Endothelial cell of umbilical vein (primary cell): Measurements from ENCODE around the gene ABCA3.

ENCODE experiments used
- CTCF ChIP-seq, 2 donors: IDR thresholded peaks; 1 replicate in 1 of 2; 2 replicates in 1 of 2; pipeline ENCODE4 v1.5.1; 2011; ENCODE audit warnings: low read length in 2 of 2, mild to moderate bottlenecking in 2 of 2, moderate library complexity in 2 of 2, control low read depth in 1 of 2, inconsistent platforms in 1 of 2, low read depth in 1 of 2; ENCODE audit not compliant: insufficient read depth in 1 of 2; ENCODE audit errors: extremely low read depth in 1 of 2
- FOS ChIP-seq: IDR thresholded peaks from 2 replicates; pipeline ENCODE4 v1.6.1; 2011; ENCODE audit warnings: mild to moderate bottlenecking, low read length, moderate library complexity, borderline replicate concordance; ENCODE audit not compliant: insufficient read depth
- MAX ChIP-seq: IDR thresholded peaks from 2 replicates; pipeline ENCODE4 v1.6.1; 2011; ENCODE audit not compliant: insufficient read depth, insufficient read length
- MYC ChIP-seq: IDR thresholded peaks from one replicate; pipeline ENCODE4 v1.6.1; 2011; ENCODE audit warnings: mild to moderate bottlenecking, low read depth, low read length
- POLR2A ChIP-seq: IDR thresholded peaks from 2 replicates; pipeline ENCODE4 v1.6.1; 2012; ENCODE audit warnings: low read depth, mild to moderate bottlenecking, control low read depth, low read length
- POLR2AphosphoS5 ChIP-seq: IDR thresholded peaks from 2 replicates; pipeline ENCODE4 v1.6.1; 2012; ENCODE audit warnings: low read depth, mild to moderate bottlenecking, control low read depth, low read length, moderate library complexity; ENCODE audit not compliant: insufficient read depth

- TF ChIP-seq MAX (no peak), CTCF (IDR thresholded peaks at IDR 0.05; ENCODE audit: extremely low read depth in 1 of 2, insufficient read depth in 1 of 2, low read depth in 1 of 2, low read length in 2 of 2) (no peak), FOS (no peak), POLR2A (no peak), POLR2AphosphoS5 (no peak), MYC (no peak)
Observed at GRCh38 chr16:2323701-2324100, 16.8 kb downstream of the ABCA3 start.
